Spleen (tissue), 7 donors: ENCODE data around the gene ALOX12B.

Source experiments
- POLR2AphosphoS5 ChIP-seq, 3 donors: sonication (generic); formaldehyde crosslinking; IDR thresholded peaks; one replicate each; pipeline ENCODE4 v1.5.1; 2017; ENCODE audit warnings: antibody characterized with exemption in 3 of 3
- TF ChIP-seq, protein P1 (sequence below), 11 experiments: fragments of 200-600 bp in 7 of 11; fragments of 450-650 bp in 4 of 11; sonication (generic) in 4 of 11; IDR thresholded peaks in 8 of 11; conservative IDR thresholded peaks in 3 of 11; 1 replicate in 7 of 11; 2 replicates in 4 of 11; pipeline versions ENCODE4 v1.4.0 to v1.8.0; 2016 to 2021; ENCODE audit warnings: antibody characterized with exemption in 11 of 11, inconsistent platforms in 4 of 11, mild to moderate bottlenecking in 1 of 11
- donor health status: DM: no; HTN: no; CAD: no; lungs with moderate emphysema.
- donor health status: DM: no; HTN: no; CAD: no.
- donor health status: DM: no; HTN: no; CAD: no.

DNA sequence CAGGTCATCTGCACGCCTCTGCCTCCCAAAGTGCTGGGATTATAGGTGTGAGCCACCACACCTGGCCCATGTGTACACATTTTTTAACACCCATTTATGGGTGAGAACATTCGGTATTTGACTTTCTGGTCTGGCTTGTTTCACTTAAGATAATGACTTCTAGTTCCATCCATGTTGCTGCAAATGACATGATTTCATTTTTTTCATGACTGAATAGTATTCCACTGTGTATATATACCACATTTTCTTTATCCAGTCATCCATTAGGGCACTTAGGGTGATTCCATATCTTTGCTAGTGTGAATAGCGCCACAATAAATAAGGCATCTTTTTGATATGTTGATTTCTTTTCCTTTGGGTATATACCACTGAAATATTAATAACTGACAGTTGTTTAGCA is 5.6 kb downstream of the ALOX12B start:
- no peak for TF ChIP-seq POLR2AphosphoS5 (IDR thresholded peaks at IDR 0.05)
- TF ChIP-seq, protein P1, sequence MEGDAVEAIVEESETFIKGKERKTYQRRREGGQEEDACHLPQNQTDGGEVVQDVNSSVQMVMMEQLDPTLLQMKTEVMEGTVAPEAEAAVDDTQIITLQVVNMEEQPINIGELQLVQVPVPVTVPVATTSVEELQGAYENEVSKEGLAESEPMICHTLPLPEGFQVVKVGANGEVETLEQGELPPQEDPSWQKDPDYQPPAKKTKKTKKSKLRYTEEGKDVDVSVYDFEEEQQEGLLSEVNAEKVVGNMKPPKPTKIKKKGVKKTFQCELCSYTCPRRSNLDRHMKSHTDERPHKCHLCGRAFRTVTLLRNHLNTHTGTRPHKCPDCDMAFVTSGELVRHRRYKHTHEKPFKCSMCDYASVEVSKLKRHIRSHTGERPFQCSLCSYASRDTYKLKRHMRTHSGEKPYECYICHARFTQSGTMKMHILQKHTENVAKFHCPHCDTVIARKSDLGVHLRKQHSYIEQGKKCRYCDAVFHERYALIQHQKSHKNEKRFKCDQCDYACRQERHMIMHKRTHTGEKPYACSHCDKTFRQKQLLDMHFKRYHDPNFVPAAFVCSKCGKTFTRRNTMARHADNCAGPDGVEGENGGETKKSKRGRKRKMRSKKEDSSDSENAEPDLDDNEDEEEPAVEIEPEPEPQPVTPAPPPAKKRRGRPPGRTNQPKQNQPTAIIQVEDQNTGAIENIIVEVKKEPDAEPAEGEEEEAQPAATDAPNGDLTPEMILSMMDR (IDR thresholded peaks at IDR 0.05 in 8 of 11, conservative IDR thresholded peaks at IDR 0.05 in 3 of 11): no peak
